Esophagus (tissue), 2 donors: Measurements from ENCODE around the gene C2CD3. TPM values are rescaled to one million over a fixed set of nuclear protein-coding genes. Genes with fewer than 3 reads are reported as not detected.

Source experiments
- H3K27ac ChIP-seq, 2 donors: one replicate each; pipeline ENCODE4 v1.5.1; 2013; ENCODE audit warnings: low read depth in 2 of 2, mild to moderate bottlenecking in 2 of 2, inconsistent platforms in 1 of 2, low read length in 1 of 2, moderate library complexity in 1 of 2
- H3K27me3 ChIP-seq, 2 donors: one replicate each; pipeline ENCODE4 v1.6.1; 2013; ENCODE audit warnings: low read length in 2 of 2, control low read depth in 1 of 2, mild to moderate bottlenecking in 1 of 2; ENCODE audit not compliant: insufficient read depth in 2 of 2, control insufficient read depth in 1 of 2
- H3K36me3 ChIP-seq, 2 donors: one replicate each; pipeline ENCODE4 v1.6.1; 2013; ENCODE audit warnings: low read length in 1 of 2; ENCODE audit not compliant: control insufficient read depth in 2 of 2, insufficient read depth in 2 of 2
- H3K4me1 ChIP-seq, 2 donors: one replicate each; pipeline ENCODE4 v1.6.1; 2013; ENCODE audit warnings: low read length in 1 of 2; ENCODE audit not compliant: control insufficient read depth in 2 of 2, insufficient read depth in 2 of 2
- H3K4me3 ChIP-seq, 2 donors: one replicate each; pipeline ENCODE4 v1.5.1; 2013; ENCODE audit warnings: low read length in 2 of 2, mild to moderate bottlenecking in 2 of 2, low read depth in 1 of 2, moderate library complexity in 1 of 2
- H3K9me3 ChIP-seq, 2 donors: one replicate each; pipeline ENCODE4 v1.6.1; 2013; ENCODE audit warnings: mild to moderate bottlenecking in 2 of 2, low read depth in 1 of 2, low read length in 1 of 2, moderate library complexity in 1 of 2; ENCODE audit not compliant: control insufficient read depth in 2 of 2, insufficient read depth in 1 of 2
- WGBS, 2 donors: extraction: QIAGEN DNeasy Blood & Tissue Kit; methylation state at CpG; one replicate each; pipeline ENCODE4 v1.1.7; 2013; 5-methylcytosine and 5-hydroxymethylcytosine counted together
- polyA plus RNA-seq, 2 donors: library from polyadenylated mRNA; stranded (reverse); fragments of 200-250 nt; gene quantifications; one replicate each; pipeline ENCODE4 v1.2.3, GENCODE V29; 2013
- donor health status: healthy with polysubstance abuse.
- donor health status: Bipolar disorder and iron deficiency.

Gene C2CD3
- polyA plus RNA-seq, 2 donors, result 5.4 to 6.4 TPM

DNA sequence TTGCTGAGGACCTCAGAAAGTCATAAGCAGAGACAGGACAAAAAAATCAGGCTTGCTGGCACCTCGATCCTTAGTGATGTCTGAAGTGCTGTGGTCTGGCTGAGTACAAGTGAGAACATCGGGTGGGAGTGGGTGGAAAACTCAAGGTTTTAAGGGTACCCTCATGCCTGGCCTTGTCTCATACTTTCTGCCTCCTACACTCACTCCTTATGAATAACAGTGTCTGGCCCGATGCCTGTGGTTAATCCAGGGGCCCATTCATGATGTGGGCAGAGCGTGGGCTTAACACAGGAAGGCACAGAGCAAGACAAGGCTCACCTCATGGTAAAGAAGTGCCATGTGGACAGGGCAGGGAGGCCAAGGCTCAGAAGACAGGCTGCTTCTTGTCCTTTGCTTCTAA is 150.9 kb downstream of the C2CD3 start:
- Histone ChIP-seq H3K9me3 (no peaks in the 10 kb centered on the region), H3K27ac (peak overlapping the region in 1 of 2 donors; percentile 47), H3K4me3 (no peak overlapping the region), H3K4me1 (peaks cover 6 to 7% of the 10 kb centered on the region in 2 donors), H3K27me3 (no peaks in the 10 kb centered on the region), H3K36me3 (peaks cover 0 to 3% of the 10 kb centered on the region in 2 donors)
- WGBS, 2 donors, result 45 to 64% methylated on average over 4 of the region's 4 CpGs

DNA sequence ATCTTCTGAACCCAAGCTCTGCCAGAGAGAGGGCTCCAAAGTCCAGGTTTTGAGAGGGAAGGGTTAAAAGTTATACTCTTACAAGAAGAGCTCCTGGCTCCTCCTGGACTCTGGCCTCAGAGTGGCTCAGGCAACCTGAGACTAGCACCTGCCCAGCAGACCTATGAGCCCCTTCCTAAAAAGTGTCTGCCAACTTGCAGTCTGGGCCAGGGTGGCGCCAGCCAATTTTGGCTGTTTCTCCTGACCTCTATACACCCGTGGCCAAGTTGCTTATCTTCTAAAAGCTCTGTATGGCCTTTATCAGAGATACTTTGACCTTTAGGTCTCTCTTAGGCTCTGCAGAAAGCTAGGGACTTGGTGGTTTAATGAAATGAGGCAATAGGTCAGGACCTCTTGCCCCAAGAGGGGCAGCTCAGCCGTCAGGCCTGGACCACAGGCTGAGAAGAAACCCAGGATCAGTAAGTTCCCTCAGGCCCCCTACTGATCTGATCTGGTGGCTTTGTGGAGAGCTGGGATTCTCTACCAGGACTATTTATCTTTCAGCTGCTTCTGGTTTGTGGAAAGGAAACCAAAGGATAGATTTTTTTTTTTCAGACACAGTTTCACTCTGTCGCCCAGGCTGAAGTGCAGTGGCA is 151.6 kb downstream of the C2CD3 start:
- Histone ChIP-seq H3K36me3 (peaks cover 0 to 3% of the 10 kb centered on the region in 2 donors), H3K4me1 (peaks cover 6 to 8% of the 10 kb centered on the region in 2 donors), H3K9me3 (no peaks in the 10 kb centered on the region), H3K4me3 (no peak overlapping the region), H3K27ac (peak overlapping the region; percentile 45 to 58), H3K27me3 (no peaks in the 10 kb centered on the region)
- 49 to 76% methylated on average over 4 of the region's 4 CpGs for WGBS, 2 donors

DNA sequence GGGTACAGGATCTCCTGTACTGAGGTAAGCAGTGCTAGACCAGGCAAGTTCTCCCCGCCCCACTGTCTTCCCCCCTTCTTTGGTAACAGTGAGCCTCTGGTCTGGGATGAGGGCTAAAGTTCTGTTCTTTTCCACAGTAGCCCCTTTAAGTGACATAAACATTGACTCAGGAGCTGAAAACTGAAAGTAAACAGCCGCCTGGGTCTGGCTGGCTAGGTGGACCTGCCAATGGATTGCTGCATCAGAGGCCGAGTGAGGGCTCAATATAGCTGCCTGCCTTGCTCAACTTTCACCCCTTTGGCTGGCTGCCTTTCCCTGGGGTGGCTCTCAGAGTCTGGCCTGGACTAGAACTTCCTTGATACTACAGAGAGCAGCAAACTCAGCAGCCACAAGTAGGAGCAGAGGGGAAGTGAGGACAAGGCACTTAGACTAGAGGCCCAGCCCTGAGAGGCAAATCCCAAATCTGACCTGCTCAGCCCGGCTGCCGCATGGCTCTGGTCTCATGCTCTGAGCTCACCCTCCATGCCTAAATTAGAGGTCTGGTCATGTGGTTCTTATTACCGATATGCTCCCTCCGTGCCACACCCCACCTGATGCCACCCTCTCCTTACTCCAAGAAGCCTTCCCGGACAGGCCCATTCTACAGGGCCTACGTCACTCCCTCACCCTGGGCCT is 152.3 kb downstream of the C2CD3 start:
- Histone ChIP-seq H3K9me3 (no peaks in the 10 kb centered on the region), H3K4me3 (no peak overlapping the region), H3K4me1 (peaks cover 6 to 8% of the 10 kb centered on the region in 2 donors), H3K27ac (peak overlapping the region; percentile 45 to 58), H3K27me3 (no peaks in the 10 kb centered on the region), H3K36me3 (peaks cover 0 to 3% of the 10 kb centered on the region in 2 donors)
- WGBS, 2 donors, result 45 to 67% methylated on average over 9 of the region's 9 CpGs

DNA sequence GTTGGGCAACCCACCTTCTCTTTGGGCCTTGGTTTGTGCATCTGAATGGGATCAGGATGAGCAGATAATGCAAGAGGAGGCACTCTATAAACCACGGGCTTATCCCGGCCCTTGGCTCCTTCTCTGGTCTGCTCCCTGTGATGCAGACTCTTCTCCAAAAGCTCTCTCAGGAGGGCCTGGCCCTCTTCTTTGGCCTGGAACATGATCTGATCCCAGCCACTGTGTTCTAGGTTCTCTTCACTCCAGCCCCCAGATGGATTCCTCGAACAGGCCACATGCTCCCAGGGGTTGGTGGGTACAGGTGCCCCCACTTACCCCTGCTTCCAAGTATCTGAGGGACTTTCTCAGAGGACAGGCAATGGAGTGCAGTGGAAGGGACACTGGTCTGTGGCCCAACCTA is 153.2 kb downstream of the C2CD3 start:
- H3K36me3 ChIP-seq, result peaks cover 0 to 3% of the 10 kb centered on the region in 2 donors
- H3K27ac ChIP-seq, result no peak overlapping the region
- H3K27me3 ChIP-seq, result no peaks in the 10 kb centered on the region
- peaks cover 6 to 8% of the 10 kb centered on the region in 2 donors for H3K4me1 ChIP-seq
- 86 to 89% methylated on average over 3 of the region's 3 CpGs for WGBS, 2 donors
- H3K9me3 ChIP-seq, result no peaks in the 10 kb centered on the region
- H3K4me3 ChIP-seq, result no peak overlapping the region

DNA sequence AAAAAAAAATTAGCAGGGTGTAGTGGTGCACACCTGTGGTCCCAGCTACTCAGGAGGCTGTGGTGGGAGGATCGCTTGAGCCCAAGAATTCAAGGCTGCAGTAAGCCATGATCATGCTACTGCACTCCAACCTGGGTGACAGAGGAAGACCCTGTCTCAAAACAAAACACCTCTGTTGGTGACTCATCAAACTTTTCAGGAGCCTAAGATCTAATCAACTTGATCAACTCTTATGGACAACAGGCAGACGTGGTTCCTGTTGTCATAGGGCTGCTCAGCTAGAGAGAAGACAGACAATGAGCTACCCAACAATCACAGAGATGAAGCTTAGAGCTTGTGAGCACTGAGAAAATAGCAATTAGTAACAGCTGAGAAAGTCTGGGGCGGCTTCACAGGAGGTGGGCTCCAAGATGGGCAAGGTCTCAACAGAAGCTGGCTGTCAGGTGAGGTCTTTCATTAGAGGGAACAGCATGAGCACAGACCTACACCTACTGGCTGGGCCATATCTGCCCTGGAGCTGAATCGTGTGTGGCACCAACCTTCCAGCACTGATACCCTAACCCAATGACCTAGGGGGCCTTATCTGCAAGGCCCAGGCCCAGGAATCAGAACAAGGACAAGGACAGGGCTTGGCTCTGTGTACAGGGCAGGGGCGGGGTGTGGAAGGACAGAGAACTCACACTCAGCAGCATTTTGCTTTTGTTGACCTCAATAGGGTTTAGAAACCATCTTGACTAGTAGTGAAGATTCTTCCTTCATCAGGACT is 154.7 kb downstream of the C2CD3 start:
- WGBS, 2 donors, result 91 to 97% methylated on average over 5 of the region's 5 CpGs
- no peak overlapping the region for H3K27ac ChIP-seq
- no peak overlapping the region for H3K4me3 ChIP-seq
- H3K9me3 ChIP-seq, result no peaks in the 10 kb centered on the region
- peaks cover 0 to 3% of the 10 kb centered on the region in 2 donors for H3K36me3 ChIP-seq
- H3K4me1 ChIP-seq, result peaks cover 6 to 8% of the 10 kb centered on the region in 2 donors
- no peaks in the 10 kb centered on the region for H3K27me3 ChIP-seq

DNA sequence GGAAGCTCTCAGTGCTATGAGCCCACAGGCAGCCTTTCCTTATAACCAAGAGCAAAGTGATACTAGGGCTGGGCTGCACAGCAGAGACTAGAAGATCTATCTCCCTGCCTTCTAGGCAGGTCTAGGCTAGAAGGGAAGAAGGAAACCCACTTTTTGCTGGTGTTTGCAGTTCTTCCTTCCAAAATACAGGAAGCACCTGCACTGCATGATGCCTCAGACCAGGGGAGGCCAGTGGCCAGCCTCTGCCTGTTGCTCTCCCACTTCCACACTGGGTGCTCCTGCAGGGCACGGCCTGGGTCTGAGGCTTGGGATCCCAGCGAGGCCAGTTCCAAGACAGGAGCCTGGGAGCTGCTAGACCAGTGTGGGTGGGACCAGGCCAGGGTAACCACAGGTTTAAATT is 155.9 kb downstream of the C2CD3 start:
- H3K4me3 ChIP-seq, result no peak overlapping the region
- H3K4me1 ChIP-seq, result peaks cover 6 to 8% of the 10 kb centered on the region in 2 donors
- no peaks in the 10 kb centered on the region for H3K27me3 ChIP-seq
- H3K9me3 ChIP-seq, result no peaks in the 10 kb centered on the region
- H3K27ac ChIP-seq, result no peak overlapping the region
- H3K36me3 ChIP-seq, result peaks cover 0 to 3% of the 10 kb centered on the region in 2 donors
- 85 to 86% methylated on average over 2 of the region's 2 CpGs for WGBS, 2 donors

DNA sequence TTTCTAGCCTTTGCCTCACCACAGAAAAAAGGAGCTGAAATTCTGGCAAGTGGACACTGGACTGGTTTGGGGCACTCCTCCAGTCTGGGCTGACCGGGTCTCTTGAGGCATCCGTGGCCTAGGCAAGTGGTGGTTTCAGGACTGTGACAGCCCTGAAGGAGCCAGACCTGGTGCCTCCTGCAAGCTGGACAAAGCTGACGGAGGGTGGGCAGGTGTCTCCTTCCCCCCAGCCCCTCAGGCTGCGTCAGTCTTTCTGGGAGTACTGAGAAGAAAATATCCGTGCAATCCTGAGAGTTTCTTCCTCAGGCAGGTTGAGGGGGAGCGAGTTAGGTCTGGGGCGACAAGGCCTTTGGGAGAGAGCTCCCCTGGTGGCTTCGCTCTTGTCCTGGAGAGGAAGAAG is 157.7 kb downstream of the C2CD3 start:
- Histone ChIP-seq H3K4me1 (peaks cover 0 to 4% of the 10 kb centered on the region in 2 donors), H3K4me3 (no peak overlapping the region), H3K9me3 (no peaks in the 10 kb centered on the region), H3K27ac (no peak overlapping the region), H3K27me3 (no peaks in the 10 kb centered on the region), H3K36me3 (peaks cover 0 to 3% of the 10 kb centered on the region in 2 donors)
- WGBS, 2 donors, result 96 to 100% methylated on average over 8 of the region's 8 CpGs

DNA sequence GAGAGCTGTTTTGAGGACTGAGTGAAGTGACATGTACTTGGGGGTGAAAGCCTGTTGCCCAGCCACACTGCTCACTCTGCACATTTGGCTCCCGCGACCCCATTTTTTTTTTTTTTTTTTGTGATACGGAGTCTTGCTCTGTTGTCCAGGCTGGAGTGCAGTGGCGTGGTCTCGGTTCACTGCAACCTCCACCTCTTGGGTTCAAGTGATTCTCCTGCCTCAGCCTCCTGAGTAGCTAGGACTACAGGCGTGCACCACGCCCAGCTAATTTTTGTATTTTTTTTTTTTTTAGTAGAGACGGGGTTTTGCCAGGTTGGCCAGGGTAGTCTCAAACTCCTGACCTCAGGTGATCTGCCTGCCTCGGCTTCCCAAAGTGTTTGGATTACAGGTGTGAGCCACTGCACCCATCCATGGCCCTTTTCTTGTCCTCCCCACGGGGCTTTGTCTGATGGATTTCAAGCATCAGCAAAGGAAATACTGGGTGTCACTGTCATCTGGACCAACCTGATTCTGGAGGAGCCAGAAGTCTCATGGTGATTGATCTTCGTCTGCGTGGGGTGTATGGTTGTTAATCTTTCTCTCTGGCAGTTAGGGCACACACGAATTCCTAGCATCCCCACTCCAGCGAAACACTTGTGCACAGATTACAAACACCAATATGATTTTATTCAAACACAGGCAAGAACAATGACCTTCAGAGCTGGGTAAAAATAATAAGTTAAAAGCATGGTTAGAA is 158.6 kb downstream of the C2CD3 start:
- no peak overlapping the region for H3K27ac ChIP-seq
- H3K4me1 ChIP-seq, result peaks cover 0 to 3% of the 10 kb centered on the region in 2 donors
- peaks cover 0 to 3% of the 10 kb centered on the region in 2 donors for H3K36me3 ChIP-seq
- no peaks in the 10 kb centered on the region for H3K27me3 ChIP-seq
- H3K4me3 ChIP-seq, result no peak overlapping the region
- WGBS, 2 donors, result 87 to 91% methylated on average over 14 of the region's 14 CpGs
- H3K9me3 ChIP-seq, result no peaks in the 10 kb centered on the region

DNA sequence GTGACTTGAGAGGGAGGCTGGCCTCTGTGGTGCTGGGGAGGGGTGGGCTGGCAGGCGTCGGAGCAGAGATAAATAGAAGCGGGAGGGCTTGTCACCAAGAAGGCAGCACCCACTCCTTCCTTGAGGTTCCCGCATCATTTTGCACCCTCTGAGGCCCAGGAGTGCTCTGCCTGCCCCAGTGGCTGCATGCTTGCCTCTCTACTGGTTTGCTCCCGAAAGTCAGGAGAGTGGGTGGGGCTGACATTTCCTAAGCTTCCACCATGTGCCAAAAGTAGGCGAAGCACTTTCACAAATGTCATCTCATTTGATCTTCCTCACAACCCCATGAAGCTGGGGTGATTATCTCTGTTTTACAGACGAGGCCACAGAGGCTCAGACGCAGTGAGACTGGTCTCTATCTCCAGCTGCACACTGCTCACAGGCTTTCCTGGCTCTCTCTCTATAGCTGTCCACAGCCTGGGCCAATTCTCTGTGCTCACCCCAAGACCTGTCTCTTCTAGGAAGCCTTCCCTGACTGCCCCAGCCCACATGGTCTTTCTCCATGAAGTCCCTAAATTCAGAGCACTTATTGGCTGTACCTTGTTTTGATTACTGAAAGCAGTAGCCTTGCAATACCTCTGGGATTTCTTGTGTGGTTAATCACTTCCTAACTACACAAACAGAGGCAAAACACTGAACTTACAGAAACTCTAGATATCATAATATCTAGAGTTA is 159.3 kb downstream of the C2CD3 start:
- Histone ChIP-seq H3K4me3 (no peak overlapping the region), H3K9me3 (no peaks in the 10 kb centered on the region), H3K27me3 (no peaks in the 10 kb centered on the region), H3K27ac (no peak overlapping the region), H3K4me1 (peaks cover 0 to 3% of the 10 kb centered on the region in 2 donors), H3K36me3 (peaks cover 0 to under 1% of the 10 kb centered on the region in 2 donors)
- 73 to 84% methylated on average over 8 of the region's 8 CpGs for WGBS, 2 donors
